ENCODE measurements around the gene PSD.

- TF ChIP-seq, protein P1, sequence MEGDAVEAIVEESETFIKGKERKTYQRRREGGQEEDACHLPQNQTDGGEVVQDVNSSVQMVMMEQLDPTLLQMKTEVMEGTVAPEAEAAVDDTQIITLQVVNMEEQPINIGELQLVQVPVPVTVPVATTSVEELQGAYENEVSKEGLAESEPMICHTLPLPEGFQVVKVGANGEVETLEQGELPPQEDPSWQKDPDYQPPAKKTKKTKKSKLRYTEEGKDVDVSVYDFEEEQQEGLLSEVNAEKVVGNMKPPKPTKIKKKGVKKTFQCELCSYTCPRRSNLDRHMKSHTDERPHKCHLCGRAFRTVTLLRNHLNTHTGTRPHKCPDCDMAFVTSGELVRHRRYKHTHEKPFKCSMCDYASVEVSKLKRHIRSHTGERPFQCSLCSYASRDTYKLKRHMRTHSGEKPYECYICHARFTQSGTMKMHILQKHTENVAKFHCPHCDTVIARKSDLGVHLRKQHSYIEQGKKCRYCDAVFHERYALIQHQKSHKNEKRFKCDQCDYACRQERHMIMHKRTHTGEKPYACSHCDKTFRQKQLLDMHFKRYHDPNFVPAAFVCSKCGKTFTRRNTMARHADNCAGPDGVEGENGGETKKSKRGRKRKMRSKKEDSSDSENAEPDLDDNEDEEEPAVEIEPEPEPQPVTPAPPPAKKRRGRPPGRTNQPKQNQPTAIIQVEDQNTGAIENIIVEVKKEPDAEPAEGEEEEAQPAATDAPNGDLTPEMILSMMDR (IDR thresholded peaks at IDR 0.05) = no peak
- TF ChIP-seq ZFX (IDR thresholded peaks at IDR 0.05; ENCODE audit: borderline replicate concordance) = no peak
Observed at GRCh38 chr10:102421507-102421756, 2.8 kb upstream of the PSD start.
